Cortex of kidney (tissue), 1 donor: Measurements from ENCODE around the gene PLA2G2C.
"Not testable (repeated sequence)": the region's sequence is repeated elsewhere in the genome, so short reads cannot be mapped to it uniquely, and the experiment has no call there.

Experiments used
- DNase-seq: peaks from one replicate; lab custom pipeline; 2025; lab: John Stamatoyannopoulos, UW

The PLA2G2C gene

GRCh38 chr1:20130518-20130917 lies 55.8 kb downstream of the PLA2G2C start:
- DNase-seq = not testable (repeated sequence)

GRCh38 chr1:20126806-20127440 lies 59.4 kb downstream of the PLA2G2C start:
- DNase-seq = no peak

- DNase-seq = no peak
These were observed 60.1 kb downstream of the PLA2G2C start for GRCh38 chr1:20126041-20126805.

GRCh38 chr1:20125100-20125499 lies 61.2 kb downstream of the PLA2G2C start:
- no peak for DNase-seq

GRCh38 chr1:20124456-20125057 lies 61.8 kb downstream of the PLA2G2C start:
- no peak for DNase-seq

- DNase-seq = no peak
These were observed 62.4 kb downstream of the PLA2G2C start for GRCh38 chr1:20123722-20124455.

- DNase-seq = no peak
These were observed 65.5 kb downstream of the PLA2G2C start for GRCh38 chr1:20120796-20121195.

- no peak for DNase-seq
These were observed 67.0 kb downstream of the PLA2G2C start, which contains the start of gene PLA2G2D for GRCh38 chr1:20119347-20119746. PLA2G2D (minus strand) TSS chr1:20119536; CDS start chr1:20119498, 38 bp downstream.

GRCh38 chr1:20117236-20117635 lies 69.1 kb downstream of the PLA2G2C start:
- DNase-seq = no peak

GRCh38 chr1:20115916-20116315 lies 70.4 kb downstream of the PLA2G2C start:
- DNase-seq = no peak

- no peak for DNase-seq
These were observed 70.8 kb downstream of the PLA2G2C start for GRCh38 chr1:20115479-20115878.

GRCh38 chr1:20114021-20114648 lies 72.2 kb downstream of the PLA2G2C start:
- no peak for DNase-seq
